PFSK-1 (cell line): ENCODE measurements around the gene PCDHGA1.

Experiments
- FOXP2 ChIP-seq: optimal IDR thresholded peaks from 2 replicates; pipeline ENCODE3; 2011; ENCODE audit warnings: borderline replicate concordance, control low read depth, inconsistent platforms; ENCODE audit not compliant: insufficient read depth; ENCODE audit errors: extremely low read length, extremely low read depth
- POLR2AphosphoS5 ChIP-seq: IDR thresholded peaks from 2 replicates; pipeline ENCODE4 v1.6.1; 2012; ENCODE audit warnings: low read depth, mild to moderate bottlenecking, control low read depth, low read length, moderate library complexity
- SIN3A ChIP-seq: IDR thresholded peaks from 2 replicates; pipeline ENCODE4 v1.6.1; 2012; ENCODE audit warnings: mild to moderate bottlenecking, low read length, moderate library complexity, borderline replicate concordance; ENCODE audit not compliant: insufficient read depth
- TAF1 ChIP-seq: IDR thresholded peaks from 2 replicates; pipeline ENCODE4 v1.6.1; 2012; ENCODE audit warnings: low read length, control low read depth, borderline replicate concordance; ENCODE audit not compliant: insufficient read depth
- TF ChIP-seq, protein P1 (sequence below), 2 experiments: IDR thresholded peaks; 2 replicates each; pipeline versions ENCODE4 v1.6.1 to v1.8.0; 2011 to 2012; ENCODE audit warnings: low read depth in 2 of 2, low read length in 2 of 2, control low read depth in 1 of 2, inconsistent platforms in 1 of 2, mild to moderate bottlenecking in 1 of 2, moderate library complexity in 1 of 2; ENCODE audit not compliant: insufficient read depth in 1 of 2

PCDHGA1 gene

GRCh38 chr5:141516672-141517025 is 186.3 kb downstream of the PCDHGA1 start:
- TF ChIP-seq FOXP2 = no peak
- no peak for TF ChIP-seq SIN3A
- no peak for TF ChIP-seq POLR2AphosphoS5
- TF ChIP-seq, protein P1, sequence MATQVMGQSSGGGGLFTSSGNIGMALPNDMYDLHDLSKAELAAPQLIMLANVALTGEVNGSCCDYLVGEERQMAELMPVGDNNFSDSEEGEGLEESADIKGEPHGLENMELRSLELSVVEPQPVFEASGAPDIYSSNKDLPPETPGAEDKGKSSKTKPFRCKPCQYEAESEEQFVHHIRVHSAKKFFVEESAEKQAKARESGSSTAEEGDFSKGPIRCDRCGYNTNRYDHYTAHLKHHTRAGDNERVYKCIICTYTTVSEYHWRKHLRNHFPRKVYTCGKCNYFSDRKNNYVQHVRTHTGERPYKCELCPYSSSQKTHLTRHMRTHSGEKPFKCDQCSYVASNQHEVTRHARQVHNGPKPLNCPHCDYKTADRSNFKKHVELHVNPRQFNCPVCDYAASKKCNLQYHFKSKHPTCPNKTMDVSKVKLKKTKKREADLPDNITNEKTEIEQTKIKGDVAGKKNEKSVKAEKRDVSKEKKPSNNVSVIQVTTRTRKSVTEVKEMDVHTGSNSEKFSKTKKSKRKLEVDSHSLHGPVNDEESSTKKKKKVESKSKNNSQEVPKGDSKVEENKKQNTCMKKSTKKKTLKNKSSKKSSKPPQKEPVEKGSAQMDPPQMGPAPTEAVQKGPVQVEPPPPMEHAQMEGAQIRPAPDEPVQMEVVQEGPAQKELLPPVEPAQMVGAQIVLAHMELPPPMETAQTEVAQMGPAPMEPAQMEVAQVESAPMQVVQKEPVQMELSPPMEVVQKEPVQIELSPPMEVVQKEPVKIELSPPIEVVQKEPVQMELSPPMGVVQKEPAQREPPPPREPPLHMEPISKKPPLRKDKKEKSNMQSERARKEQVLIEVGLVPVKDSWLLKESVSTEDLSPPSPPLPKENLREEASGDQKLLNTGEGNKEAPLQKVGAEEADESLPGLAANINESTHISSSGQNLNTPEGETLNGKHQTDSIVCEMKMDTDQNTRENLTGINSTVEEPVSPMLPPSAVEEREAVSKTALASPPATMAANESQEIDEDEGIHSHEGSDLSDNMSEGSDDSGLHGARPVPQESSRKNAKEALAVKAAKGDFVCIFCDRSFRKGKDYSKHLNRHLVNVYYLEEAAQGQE (IDR thresholded peaks at IDR 0.05; ENCODE audit: insufficient read depth in 1 of 2, low read depth in 2 of 2, low read length in 2 of 2) = no peak
- TF ChIP-seq TAF1 = no peak

DNA sequence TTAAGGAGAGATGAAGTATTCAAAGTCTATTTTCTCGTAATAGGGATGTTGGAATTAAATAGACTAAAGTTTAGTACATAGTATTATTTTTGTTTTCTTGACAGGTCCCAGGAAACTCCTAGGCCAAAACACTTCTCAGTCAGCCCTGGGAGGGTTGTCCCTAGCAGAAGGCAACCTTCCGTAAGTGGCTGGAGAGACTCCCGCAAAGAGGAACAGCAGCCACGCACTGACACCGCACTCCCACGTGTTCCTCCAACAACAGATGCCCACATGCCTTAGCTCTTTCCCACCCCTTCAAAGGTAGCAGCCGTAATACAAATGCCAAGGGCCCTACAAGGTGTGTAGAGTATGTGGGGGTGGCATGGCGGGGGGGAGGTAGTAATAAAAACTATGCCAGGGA is 187.0 kb downstream of the PCDHGA1 start:
- TF ChIP-seq, protein P1 (IDR thresholded peaks at IDR 0.05; ENCODE audit: insufficient read depth in 1 of 2, low read depth in 2 of 2, low read length in 2 of 2) = no peak

DNA sequence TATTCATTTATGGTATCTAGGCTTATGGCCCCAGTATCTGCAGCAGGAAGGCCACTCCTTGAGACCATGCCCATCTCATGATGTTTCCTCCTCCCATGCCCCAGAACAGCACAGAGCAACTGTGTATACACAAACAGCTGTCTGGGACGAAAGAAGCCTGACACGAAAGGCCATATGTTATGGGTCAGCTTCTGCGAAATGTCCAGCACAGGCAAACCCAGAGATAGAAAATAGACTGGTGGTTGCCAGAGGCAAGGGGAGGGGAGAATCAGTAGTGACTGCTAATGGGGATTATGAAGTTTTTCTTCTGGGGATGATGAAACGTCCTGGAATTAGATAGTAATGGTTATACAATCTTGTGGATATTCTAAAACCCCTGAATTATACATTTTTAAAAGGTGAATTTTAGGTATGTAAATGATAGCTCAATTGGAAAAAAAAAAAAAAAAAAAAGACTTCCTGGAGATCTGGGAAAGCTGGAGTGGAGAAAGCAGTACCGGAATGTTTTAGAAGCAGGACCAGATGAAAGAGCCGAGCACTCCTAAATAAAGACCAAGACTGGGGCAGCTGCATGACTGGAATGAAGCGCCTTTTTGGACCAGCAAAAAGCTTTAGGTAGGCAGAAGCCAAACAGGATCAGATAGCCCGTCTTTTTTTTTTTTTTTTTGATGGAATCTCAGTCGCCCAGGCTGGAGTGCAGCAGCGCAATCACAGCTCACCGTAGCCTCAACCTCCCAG is 187.7 kb downstream of the PCDHGA1 start:
- TF ChIP-seq FOXP2 = no peak
- TF ChIP-seq, protein P1 (IDR thresholded peaks at IDR 0.05; ENCODE audit: insufficient read depth in 1 of 2, low read depth in 2 of 2, low read length in 2 of 2) = no peak
- TF ChIP-seq TAF1 = no peak
- no peak for TF ChIP-seq POLR2AphosphoS5
- no peak for TF ChIP-seq SIN3A

DNA sequence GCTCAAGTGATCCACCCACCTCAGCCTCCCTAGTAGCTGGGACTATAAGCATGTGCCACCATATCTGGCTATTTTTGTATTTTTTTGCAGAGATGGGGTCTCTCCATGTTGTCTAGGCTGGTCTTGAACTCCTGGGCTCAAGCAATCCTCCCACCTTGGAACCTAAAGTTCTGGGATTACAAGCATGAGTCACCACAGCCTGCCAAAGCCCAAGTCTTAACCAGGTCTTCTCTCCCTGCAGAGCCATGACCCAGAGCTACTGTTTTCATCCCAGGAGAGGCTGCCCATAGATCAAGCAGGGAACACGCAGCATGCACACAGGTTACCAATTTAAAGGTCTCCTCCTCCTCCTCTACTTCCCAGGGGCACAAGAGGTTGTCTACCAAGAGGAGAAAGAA is 188.3 kb downstream of the PCDHGA1 start:
- TF ChIP-seq TAF1 = no peak
- no peak for TF ChIP-seq FOXP2
- TF ChIP-seq SIN3A = no peak
- TF ChIP-seq, protein P1 (IDR thresholded peaks at IDR 0.05; ENCODE audit: insufficient read depth in 1 of 2, low read depth in 2 of 2, low read length in 2 of 2) = no peak
- no peak for TF ChIP-seq POLR2AphosphoS5
